ENCODE results near the gene RNF217.
"Not testable (repeated sequence)": the region's sequence is repeated elsewhere in the genome, so short reads cannot be mapped to it uniquely, and the experiment has no call there.

RNF217 gene

GRCh38 chr6:125120054-125120590 lies 157.9 kb downstream of the RNF217 start:
- in situ Hi-C loops (cut with HindIII; ENCODE audit: low sequenced_read_pairs): loop anchor here (25.0 kb wide), 1 partner anchor 258 kb away; no protein-coding TSS in a partner anchor

- in situ Hi-C loops (cut with HindIII; ENCODE audit: low sequenced_read_pairs): loop anchor here (25.0 kb wide), 1 partner anchor 260 kb away; no protein-coding TSS in a partner anchor
Observed at GRCh38 chr6:125121894-125122293, 159.7 kb downstream of the RNF217 start.

GRCh38 chr6:125123051-125123450 lies 160.8 kb downstream of the RNF217 start:
- in situ Hi-C loops (cut with HindIII; ENCODE audit: low sequenced_read_pairs): loop anchor here (25.0 kb wide), 1 partner anchor 261 kb away; no protein-coding TSS in a partner anchor

- in situ Hi-C loops (cut with HindIII; ENCODE audit: low sequenced_read_pairs): loop anchor here (25.0 kb wide), 1 partner anchor 261 kb away; no protein-coding TSS in a partner anchor
Observed at GRCh38 chr6:125123468-125124048, 161.3 kb downstream of the RNF217 start.

GRCh38 chr6:125124049-125124669 lies 161.9 kb downstream of the RNF217 start:
- in situ Hi-C loops (cut with HindIII; ENCODE audit: low sequenced_read_pairs): loop anchor here (25.0 kb wide), 1 partner anchor 262 kb away; no protein-coding TSS in a partner anchor

DNA sequence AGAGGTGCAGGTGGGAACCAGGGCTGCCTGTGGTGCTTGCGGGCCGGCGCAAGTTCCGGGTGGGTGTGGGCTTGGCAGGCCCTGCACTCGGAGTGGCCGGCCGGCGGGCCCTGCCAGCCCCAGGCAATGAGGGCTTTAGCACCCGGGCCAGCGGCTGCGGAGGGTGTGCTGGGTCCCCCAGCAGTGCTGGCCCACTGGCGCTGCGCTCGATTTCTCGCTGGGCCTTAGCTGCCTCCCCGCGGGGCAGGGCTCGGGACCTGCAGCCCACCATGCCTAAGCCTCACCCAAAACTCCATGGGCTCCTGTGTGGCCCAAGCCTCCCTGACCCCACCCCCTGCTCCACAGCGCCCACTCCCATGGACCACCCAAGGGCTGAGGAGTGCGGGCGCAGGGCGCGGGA lies 163.6 kb downstream of the RNF217 start:
- in situ Hi-C loops (cut with HindIII; ENCODE audit: low sequenced_read_pairs): not testable (repeated sequence)

- in situ Hi-C loops (cut with HindIII; ENCODE audit: low sequenced_read_pairs): no loop called here
Observed at GRCh38 chr6:125129354-125129753, 167.1 kb downstream of the RNF217 start.

DNA sequence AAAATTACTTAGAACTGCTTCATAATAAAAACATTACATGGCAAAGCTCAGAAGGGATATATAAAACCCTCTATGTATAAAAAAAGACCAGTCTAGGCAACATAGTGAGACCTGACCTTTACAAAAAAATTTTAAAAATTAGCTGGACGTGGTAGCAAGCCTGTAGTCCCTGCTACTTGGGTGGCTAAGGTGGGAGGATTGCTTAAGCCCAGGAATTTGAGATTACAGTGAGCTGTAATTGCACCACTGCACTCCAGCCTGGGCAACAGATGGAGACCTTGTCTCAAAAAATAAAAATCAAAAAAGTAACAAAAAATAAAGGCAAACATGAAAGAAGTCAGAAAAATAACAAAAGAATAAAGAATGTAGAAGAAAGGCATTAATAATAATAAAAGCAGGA lies 169.8 kb downstream of the RNF217 start:
- in situ Hi-C loops (cut with HindIII; ENCODE audit: low sequenced_read_pairs): no loop called here

DNA sequence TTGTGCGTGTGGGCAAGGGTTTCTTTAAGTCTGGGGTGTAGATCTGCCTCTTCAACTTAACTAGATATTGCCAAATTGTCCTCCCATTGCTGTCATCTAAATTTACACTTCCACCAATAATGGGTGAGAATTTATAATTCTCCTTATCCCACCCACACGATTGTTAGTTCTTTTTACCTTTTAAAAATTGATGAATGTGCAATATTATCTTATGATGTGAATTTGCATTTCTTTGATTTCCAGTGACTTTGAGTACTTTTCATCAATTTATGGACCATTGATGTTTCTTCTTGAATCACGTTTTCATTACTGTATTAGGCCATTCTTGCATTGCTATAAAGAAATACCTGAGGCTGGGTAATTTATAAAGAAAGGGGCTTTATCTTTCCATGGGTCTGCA lies 174.1 kb downstream of the RNF217 start:
- in situ Hi-C loops (cut with HindIII; ENCODE audit: low sequenced_read_pairs): no loop called here

GRCh38 chr6:125138083-125138482 lies 175.8 kb downstream of the RNF217 start:
- in situ Hi-C loops (cut with HindIII; ENCODE audit: low sequenced_read_pairs): no loop called here

- in situ Hi-C loops (cut with HindIII; ENCODE audit: low sequenced_read_pairs): no loop called here
Observed at GRCh38 chr6:125140808-125141207, 178.6 kb downstream of the RNF217 start.

All from DLD1 (cell line).